Neural cell (in vitro differentiated cells): ENCODE data around the gene ABCG2. TPM values are rescaled to one million over a fixed set of nuclear protein-coding genes. Genes with fewer than 3 reads are reported as not detected.

Experiments
- H2AFZ ChIP-seq: fragments of 200-600, 300-800 bp; sonication (generic), shearing (Covaris generic); 2 replicates; pipeline ENCODE4 v1.6.0; 2014; ENCODE audit warnings: low read depth, mild to moderate bottlenecking, antibody characterized with exemption, low read length, moderate library complexity
- H3F3A ChIP-seq: fragments of 200-600 bp; shearing (Covaris generic); 2 replicates; pipeline ENCODE4 v1.6.1; 2016; ENCODE audit warnings: mild to moderate bottlenecking, moderate library complexity, mixed read lengths, antibody characterized with exemption, low read length; ENCODE audit not compliant: insufficient read depth, poor library complexity, severe bottlenecking
- H3K27ac ChIP-seq: fragments of 200-600, 300-800 bp; sonication (generic), shearing (Covaris generic); 2 replicates; pipeline ENCODE4 v1.5.1; 2014; ENCODE audit warnings: mild to moderate bottlenecking, low read length, moderate library complexity
- H3K27me3 ChIP-seq: fragments of 300-800, 200-600 bp; sonication (generic), shearing (Covaris generic); 2 replicates; pipeline ENCODE4 v1.6.0; 2014; ENCODE audit warnings: mild to moderate bottlenecking, low read depth, low read length, moderate library complexity; ENCODE audit not compliant: insufficient read depth
- H3K36me3 ChIP-seq: fragments of 300-800, 200-600 bp; sonication (generic), shearing (Covaris generic); 2 replicates; pipeline ENCODE4 v1.5.1; 2014; ENCODE audit warnings: mild to moderate bottlenecking, antibody characterized with exemption, low read length, moderate library complexity; ENCODE audit not compliant: insufficient read depth
- H3K4me2 ChIP-seq: fragments of 300-800, 200-600 bp; sonication (generic), shearing (Covaris generic); 2 replicates; pipeline ENCODE4 v1.6.0; 2014; ENCODE audit warnings: mild to moderate bottlenecking, low read length
- H3K4me3 ChIP-seq: fragments of 300-800, 200-600 bp; sonication (generic), shearing (Covaris generic); 2 replicates; pipeline ENCODE4 v1.5.1; 2014; ENCODE audit warnings: mild to moderate bottlenecking, low read length, moderate library complexity
- H3K79me2 ChIP-seq: fragments of 200-600 bp; shearing (Covaris generic); replicated peaks from 2 replicates; pipeline ENCODE4 v1.6.0; 2014; ENCODE audit warnings: mild to moderate bottlenecking, low read length, moderate library complexity; ENCODE audit not compliant: insufficient read depth
- H3K9ac ChIP-seq: fragments of 300-800, 200-600 bp; sonication (generic), shearing (Covaris generic); 2 replicates; pipeline ENCODE4 v1.6.1; 2016; ENCODE audit warnings: mild to moderate bottlenecking, low read length, mixed read lengths
- H3K9me2 ChIP-seq: fragments of 200-600 bp; shearing (Covaris generic); 2 replicates; pipeline ENCODE4 v1.6.1; 2016; ENCODE audit warnings: mild to moderate bottlenecking, low read length, mixed read lengths; ENCODE audit not compliant: insufficient read depth
- H3K9me3 ChIP-seq: fragments of 200-600, 300-800 bp; sonication (generic), shearing (Covaris generic); 2 replicates; pipeline ENCODE4 v1.6.1; 2016; ENCODE audit warnings: mild to moderate bottlenecking, mixed run types, low read length, moderate library complexity, mixed read lengths
- H4K20me1 ChIP-seq: fragments of 200-600 bp; shearing (Covaris generic); 2 replicates; pipeline ENCODE4 v1.6.1; 2016; ENCODE audit warnings: mild to moderate bottlenecking, mixed run types; ENCODE audit not compliant: insufficient read depth
- CTCF ChIP-seq: fragments of 450-650 bp; IDR thresholded peaks from 2 replicates; pipeline ENCODE4 v1.5.1; 2014; ENCODE audit warnings: antibody characterized with exemption, mild to moderate bottlenecking, moderate library complexity; ENCODE audit not compliant: poor library complexity, severe bottlenecking
- EP300 ChIP-seq: fragments of 450-650 bp; conservative IDR thresholded peaks from 2 replicates; pipeline ENCODE4 v1.6.1; 2014; ENCODE audit warnings: antibody characterized with exemption, mild to moderate bottlenecking, moderate library complexity; ENCODE audit not compliant: poor library complexity, severe bottlenecking
- EZH2 ChIP-seq: fragments of 200-600, 300-800 bp; shearing (Covaris generic), sonication (generic); IDR thresholded peaks from 2 replicates; pipeline ENCODE4 v1.6.1; 2014; ENCODE audit warnings: antibody characterized with exemption, low read length, borderline replicate concordance, mild to moderate bottlenecking; ENCODE audit not compliant: insufficient read depth, poor library complexity, severe bottlenecking
- MXI1 ChIP-seq: fragments of 450-650 bp; conservative IDR thresholded peaks from 2 replicates; pipeline ENCODE4 v1.6.1; 2014; ENCODE audit warnings: antibody characterized with exemption, mild to moderate bottlenecking; ENCODE audit not compliant: poor library complexity, severe bottlenecking
- POLR2AphosphoS5 ChIP-seq: IDR thresholded peaks from 2 replicates; pipeline ENCODE4 v1.6.1; 2012
- RAD21 ChIP-seq: fragments of 450-650 bp; conservative IDR thresholded peaks from 2 replicates; pipeline ENCODE4 v1.6.1; 2014; ENCODE audit warnings: antibody characterized with exemption, mild to moderate bottlenecking, moderate library complexity
- REST ChIP-seq: IDR thresholded peaks from 2 replicates; pipeline ENCODE4 v1.6.1; 2012; ENCODE audit warnings: borderline replicate concordance
- SMC3 ChIP-seq: fragments of 450-650 bp; conservative IDR thresholded peaks from 2 replicates; pipeline ENCODE4 v1.6.1; 2014; ENCODE audit warnings: antibody characterized with exemption, mild to moderate bottlenecking, moderate library complexity; ENCODE audit not compliant: poor library complexity
- TAF1 ChIP-seq: IDR thresholded peaks from 2 replicates; pipeline ENCODE4 v1.6.1; 2012; ENCODE audit warnings: low read depth
- polyA plus RNA-seq: library from polyadenylated mRNA; depleted of rRNA; stranded (reverse); fragments of >200 nt; gene quantifications from 2 replicates; pipeline ENCODE4 v1.2.3, GENCODE V29; 2014

The ABCG2 gene
- polyA plus RNA-seq, 1 donor from 2014 or later: not detected

GRCh38 chr4:88134536-88135355, 23.7 kb downstream of the ABCG2 start:
- no peak overlapping the region for H3K4me3 ChIP-seq
- TF ChIP-seq POLR2AphosphoS5 (no peak), EZH2 (no peak), TAF1 (no peak), RAD21 (no peak), REST (no peak), SMC3 (no peak), CTCF (no peak), MXI1 (no peak), EP300 (no peak)
- H3K4me2 ChIP-seq: no peak overlapping the region
- H4K20me1 ChIP-seq: no peaks in the 10 kb centered on the region
- peaks cover under 1% of the 10 kb centered on the region for H3K9me3 ChIP-seq
- no peaks in the 10 kb centered on the region for H3K36me3 ChIP-seq
- H3K27ac ChIP-seq: no peak overlapping the region
- no peak overlapping the region for H3K9ac ChIP-seq
- no peaks in the 10 kb centered on the region for H3F3A ChIP-seq
- no peaks in the 10 kb centered on the region for H3K9me2 ChIP-seq
- H3K27me3 ChIP-seq: no peaks in the 10 kb centered on the region
- H2AFZ ChIP-seq: no peak overlapping the region
- H3K79me2 ChIP-seq: no peaks in the 10 kb centered on the region

- H3K79me2 ChIP-seq: no peaks in the 10 kb centered on the region
- H3F3A ChIP-seq: no peaks in the 10 kb centered on the region
- H3K27me3 ChIP-seq: no peaks in the 10 kb centered on the region
- H3K36me3 ChIP-seq: no peaks in the 10 kb centered on the region
- no peaks in the 10 kb centered on the region for H4K20me1 ChIP-seq
- no peak overlapping the region for H3K27ac ChIP-seq
- H3K9me2 ChIP-seq: no peaks in the 10 kb centered on the region
- H3K4me2 ChIP-seq: no peak overlapping the region
- peaks cover 4% of the 10 kb centered on the region for H3K9me3 ChIP-seq
- H2AFZ ChIP-seq: no peak overlapping the region
- TF ChIP-seq REST (no peak), EZH2 (no peak), RAD21 (no peak), TAF1 (no peak), MXI1 (no peak), CTCF (no peak), EP300 (no peak), SMC3 (no peak), POLR2AphosphoS5 (no peak)
- H3K9ac ChIP-seq: no peak overlapping the region
- H3K4me3 ChIP-seq: no peak overlapping the region
These were observed 24.3 kb downstream of the ABCG2 start for GRCh38 chr4:88134111-88134510.
